Fibroblast of skin of left biceps (primary cell): ENCODE data around the gene CUX1.
"Not testable (repeated sequence)": the region's sequence is repeated elsewhere in the genome, so short reads cannot be mapped to it uniquely, and the experiment has no call there.

Experiments
- DNase-seq, 2 experiments: peaks; one replicate each; pipeline ENCODE4 v3.0.0-alpha.2; 2013; ENCODE audit warnings: low read depth in 2 of 2

The CUX1 gene

DNA sequence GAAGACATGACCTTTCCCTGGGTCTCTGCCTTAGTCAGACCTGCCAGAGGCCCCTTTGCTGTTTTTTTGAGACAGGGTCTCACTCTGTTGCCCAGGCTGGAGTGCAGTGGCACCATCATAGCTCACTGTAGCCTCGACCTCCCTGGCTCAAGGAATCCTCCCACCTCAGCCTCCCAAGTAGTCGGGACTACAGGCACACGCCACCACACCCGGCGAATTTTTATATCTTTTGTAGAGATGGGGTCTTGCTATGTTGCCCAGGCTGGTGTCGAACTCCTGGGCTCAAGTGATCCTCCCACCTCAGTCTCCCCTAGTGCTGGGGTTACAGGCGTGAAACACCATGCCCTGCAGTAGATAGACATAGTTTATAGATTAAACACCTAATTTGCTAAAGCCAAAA is 366.4 kb downstream of the CUX1 start:
- not testable (repeated sequence) for DNase-seq

DNA sequence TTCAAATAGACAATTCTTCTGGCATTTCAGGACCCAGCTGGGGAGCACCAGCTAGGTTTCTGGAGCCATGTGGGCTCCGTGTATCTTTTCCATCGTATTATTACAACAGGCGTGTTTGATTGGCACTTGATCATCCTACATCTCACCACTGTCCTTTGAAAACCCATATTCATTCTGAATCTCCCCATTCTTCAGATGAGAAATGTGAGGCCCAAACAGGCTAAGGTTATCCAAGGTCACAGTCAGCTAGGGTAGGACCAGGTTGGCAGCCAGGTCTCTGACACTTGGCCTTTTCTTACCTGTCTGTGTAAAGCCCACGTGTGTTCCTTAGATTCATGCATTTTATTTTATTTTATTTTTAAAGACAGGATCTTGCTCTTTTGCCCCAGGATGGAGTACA is 366.9 kb downstream of the CUX1 start:
- no peak for DNase-seq

DNA sequence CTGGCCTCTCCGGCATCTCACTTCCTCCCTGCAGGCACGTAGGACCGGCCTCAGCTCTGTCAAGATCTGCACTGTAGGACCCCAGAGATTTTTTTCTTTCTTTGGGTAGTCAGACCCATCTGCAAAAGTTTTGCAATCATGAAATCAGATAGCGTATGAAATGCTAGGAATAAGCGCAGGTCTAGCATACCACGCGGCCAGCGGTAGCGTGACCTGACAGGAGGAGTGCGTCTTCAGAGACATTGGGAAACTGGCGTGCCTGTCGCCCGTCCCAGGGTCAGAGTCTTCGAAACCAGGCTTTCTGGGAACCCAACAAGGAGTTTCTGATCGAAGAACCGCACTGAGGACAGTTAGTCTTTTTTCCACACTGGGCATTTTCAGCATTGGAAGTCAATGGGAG is 368.4 kb downstream of the CUX1 start:
- no peak for DNase-seq

DNA sequence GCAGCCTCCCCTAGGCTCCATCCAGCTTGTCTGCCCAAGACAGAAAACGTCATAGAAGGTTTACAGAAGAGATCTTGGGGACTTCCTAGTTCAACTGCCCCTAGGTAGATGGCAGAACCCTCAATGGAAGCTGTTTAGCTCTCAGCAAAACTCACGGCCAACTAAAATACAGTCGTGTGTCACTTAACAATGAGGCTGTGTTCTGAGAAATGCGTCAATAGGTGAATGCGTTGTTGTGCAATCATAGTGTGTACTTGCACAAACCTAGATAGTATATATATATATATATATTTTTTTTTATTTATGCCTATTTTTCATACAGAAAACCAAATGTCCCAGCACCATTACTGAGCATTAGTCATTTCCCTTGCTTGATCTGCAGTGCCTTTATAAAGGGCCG is 368.9 kb downstream of the CUX1 start:
- DNase-seq, result no peak

DNA sequence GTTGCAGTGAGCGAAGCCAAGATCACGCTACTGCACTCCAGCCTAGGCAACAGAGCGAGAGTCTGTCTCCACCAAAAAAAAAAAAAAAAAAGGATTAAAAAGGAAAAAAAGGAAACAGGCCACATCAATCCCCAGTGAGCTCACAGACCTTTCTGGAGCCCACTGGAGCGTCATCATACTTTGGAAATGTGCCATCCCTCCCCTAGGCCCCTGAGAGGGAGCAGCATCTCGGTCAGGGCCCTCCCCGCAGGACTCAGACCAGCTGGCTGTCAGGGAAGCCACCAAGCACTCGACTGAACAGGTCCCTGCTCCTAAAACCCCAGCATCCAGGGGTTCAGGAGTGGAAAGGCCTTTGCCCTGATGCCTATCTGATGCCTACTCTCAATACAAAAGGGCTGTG is 371.3 kb downstream of the CUX1 start:
- no peak for DNase-seq

DNA sequence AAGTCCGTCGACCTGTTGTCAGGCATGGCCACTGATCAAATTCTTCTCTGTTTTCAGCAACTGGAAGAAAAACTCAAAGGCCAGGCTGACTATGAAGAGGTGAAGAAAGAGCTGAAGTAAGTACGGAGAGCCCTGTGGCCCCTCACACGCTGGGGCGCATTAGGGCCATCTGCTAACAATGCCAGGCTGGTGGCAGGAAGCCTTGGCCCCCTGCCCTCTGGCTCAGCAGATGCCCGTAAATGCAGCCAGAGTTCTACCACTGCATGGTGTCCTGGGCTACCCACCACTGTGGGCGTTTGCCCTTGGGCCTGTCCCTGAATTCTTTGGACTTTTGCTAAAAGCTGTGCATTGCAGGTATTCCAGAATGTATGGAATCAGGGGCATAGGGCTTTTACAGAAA is 372.3 kb downstream of the CUX1 start:
- no peak for DNase-seq

DNA sequence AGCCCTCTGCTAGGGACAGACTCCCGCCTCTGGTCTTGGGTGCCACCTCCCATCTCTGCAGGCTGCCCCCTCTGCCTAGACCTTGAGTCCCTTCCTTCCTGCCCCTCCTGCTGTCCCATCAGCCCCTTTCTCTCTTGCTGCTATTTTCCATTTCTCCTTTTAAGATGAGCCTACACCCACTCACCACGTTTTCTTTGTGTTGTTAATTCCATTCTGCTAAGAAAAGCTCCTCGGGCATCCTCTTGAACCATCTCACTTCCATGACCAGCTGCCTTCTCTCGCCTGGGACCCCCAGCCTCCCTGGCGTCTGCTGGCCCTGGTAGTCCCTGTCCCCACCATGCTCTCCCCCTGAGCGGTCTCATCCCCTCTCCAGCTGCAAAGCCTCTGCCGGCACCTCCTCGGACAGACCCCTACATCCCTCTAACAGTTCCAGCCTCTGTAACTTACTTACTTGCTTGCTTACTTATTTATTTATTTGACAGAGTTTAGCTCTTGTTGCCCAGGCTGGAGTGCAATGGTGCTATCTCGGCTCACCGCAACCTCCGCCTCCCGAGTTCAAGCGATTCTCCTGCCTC is 373.4 kb downstream of the CUX1 start:
- no peak for DNase-seq

DNA sequence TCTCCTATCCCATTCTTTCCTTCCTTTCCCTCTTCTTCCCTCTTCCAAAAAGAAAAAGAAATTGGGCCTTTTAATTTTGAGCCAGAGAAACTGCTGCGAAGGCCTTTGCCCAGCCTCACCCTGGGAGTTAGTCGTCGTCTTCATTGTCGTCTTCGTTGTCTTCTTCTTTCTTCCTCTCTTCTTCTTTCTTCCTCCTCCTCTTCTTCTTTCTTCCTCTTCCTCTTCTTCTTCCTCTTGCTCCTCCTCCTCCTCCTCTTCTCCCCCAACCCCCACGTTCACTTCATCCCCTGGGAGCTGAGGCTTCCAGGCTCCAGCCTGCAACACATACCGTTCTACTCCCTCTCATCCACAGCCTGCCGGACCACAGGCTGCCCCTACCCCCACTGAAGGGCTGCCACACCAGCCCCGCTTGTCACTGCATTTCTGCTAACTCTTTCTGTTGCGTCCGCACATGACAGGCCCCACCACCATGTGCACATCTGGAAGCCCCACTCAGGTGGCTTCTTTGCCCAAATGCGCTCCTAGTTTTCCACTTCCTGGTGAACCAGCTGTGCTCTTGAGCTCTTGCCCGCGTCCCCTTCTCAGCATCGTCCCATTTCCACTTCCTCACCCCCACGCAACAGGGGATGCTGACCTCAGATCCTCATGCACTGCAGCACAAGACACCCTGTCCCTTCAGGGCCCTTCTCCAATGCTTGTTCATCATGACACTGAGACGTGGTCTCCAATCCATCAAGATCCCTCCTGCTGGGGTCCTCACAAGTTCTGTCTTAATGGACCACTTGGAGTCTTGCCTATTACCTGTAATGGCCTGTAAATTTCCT is 374.3 kb downstream of the CUX1 start:
- DNase-seq, result no peak

DNA sequence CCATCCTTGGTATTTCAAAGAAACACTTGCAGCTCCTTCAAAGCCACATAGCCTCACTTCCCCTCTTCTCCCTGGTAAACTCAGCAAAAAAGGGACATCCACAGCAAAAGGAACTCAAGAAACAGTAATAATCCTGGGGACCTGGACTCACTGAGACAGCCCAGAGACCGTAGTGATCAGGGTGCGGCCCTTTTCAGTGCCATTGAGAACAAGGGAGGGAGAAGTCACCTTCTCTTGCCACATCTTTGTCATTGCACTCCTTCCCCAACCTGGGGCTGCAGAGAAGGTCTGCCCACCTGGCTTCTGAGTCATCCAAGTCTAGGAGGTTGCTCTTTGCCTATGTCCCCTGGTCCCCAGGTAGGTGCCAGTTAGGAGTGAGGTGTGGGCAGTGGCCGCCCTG is 375.4 kb downstream of the CUX1 start:
- DNase-seq, result no peak

DNA sequence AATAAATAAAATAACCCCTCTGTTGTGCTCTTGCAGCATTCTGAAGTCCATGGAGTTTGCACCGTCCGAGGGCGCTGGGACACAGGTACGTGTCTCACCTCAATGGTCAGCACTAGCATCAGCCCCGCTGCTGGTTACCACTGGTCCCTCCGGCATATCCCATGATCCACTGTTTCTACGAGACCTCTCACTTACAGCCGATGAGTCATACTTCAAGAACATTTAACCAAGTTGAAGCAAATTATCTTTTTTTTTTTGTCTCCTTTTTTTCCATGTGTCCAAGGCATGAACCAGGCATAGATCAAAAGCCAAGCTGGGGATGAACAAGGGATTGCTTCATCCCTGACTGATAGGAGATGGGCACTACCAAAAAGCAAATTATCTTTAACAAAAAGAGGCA is 376.4 kb downstream of the CUX1 start:
- no peak for DNase-seq

DNA sequence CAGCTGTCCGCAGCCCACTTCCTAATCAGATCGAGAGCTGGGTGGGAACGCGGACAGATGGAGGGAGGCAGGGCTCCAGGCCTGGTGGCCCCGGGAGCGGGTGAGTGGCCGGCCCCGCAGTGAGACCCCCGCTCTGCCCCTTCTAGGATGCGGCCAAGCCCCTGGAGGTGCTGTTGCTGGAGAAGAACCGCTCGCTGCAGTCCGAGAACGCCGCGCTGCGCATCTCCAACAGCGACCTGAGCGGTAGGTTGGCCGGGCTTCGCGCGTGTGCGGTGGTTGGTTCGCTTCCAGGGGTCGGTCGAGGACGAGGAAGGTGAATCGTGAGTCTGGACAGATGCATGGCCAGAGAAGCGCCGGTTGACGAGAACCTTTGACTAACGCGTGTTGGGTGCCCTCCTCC is 377.9 kb downstream of the CUX1 start:
- no peak for DNase-seq

DNA sequence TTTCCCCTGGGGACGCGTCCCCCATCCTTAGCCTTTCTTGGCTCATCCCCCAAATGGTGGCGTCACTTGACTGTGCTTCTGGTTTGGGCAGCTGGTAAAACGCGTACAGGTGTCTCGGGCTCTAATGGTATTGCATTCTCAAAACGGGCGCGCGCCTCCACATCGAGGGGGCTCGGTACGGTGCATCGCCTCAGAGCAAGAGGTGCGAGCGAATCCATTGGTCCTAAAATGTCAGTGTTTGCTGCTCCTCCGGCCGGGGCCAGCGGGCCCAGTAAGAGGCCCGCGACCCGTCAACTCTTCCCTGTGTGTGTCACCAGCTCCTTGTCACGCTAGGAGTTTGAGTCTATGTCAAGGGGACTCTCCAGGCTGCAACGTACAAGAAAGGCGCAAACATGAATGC is 378.6 kb downstream of the CUX1 start:
- DNase-seq, result no peak

DNA sequence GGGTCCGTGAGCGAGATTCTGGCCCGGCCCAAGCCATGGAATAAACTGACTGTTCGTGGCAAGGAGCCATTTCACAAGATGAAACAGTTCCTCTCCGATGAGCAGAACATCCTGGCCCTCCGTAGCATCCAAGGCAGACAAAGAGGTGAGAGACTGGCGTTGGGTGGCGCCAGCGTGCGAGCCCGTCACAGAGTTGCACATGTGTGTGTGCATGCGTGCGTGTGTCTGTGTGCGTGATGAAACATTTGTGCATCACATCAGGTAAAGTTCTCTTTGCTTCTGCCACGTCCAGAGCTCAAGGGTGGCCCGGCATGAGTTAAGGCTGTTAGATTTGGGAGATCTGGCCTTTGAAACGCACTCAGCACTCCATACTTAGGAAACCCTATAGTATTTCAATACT is 379.7 kb downstream of the CUX1 start:
- no peak for DNase-seq

DNA sequence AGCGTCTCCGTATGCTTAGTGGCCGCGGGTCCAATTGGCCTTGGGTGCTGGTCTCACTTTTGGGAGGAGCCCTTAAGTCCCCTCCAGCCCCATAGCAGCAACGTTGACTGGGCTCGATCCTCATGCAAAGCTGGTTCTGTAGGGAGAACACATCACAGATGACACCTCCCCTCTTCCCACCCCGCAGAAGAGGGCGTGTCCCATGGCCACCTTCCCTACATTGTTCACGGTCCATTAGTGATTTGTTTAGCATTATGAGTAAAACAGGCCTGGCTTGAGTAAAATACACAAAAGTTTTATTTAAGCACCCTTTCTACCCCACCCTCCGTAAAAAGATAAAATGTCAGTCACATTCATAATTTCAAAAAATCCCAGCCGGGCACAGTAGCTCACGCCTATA is 380.2 kb downstream of the CUX1 start:
- DNase-seq, result no peak

DNA sequence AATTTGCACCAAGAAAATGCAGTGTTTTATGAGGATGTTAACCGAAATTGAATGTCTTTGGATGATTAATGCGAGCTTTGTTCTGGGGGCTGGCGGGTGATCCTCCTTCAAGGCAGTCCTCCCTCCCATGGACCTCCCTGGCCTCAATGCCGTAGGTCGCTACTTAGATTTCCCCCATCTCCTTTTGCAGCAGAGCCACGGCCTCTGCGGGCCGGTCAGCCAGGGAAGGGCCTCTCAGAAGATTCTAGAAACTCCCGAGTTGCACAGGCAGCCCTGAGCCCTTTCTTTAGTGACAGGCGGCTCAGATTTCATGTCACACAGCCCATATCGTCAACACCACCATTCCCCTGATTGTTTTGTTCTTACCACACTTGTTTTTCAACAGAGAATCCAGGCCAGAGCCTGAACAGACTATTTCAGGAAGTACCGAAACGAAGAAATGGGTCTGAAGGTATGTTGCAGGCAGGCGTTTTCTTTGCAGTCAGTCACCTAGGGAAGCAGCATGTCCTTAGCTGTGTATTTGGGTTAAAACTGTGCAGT is 381.1 kb downstream of the CUX1 start:
- DNase-seq, result no peak

DNA sequence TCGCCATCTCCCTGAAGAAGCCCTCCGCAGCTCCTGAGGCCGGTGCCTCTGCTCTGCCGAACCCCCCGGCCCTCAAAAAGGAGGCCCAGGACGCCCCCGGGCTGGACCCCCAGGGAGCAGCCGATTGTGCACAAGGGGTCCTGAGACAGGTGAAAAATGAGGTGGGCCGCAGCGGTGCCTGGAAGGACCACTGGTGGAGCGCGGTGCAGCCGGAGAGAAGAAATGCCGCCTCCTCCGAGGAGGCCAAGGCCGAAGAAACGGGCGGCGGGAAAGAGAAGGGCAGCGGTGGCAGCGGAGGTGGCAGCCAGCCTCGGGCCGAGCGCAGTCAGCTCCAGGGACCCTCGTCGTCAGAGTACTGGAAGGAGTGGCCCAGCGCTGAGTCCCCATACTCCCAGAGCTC is 384.1 kb downstream of the CUX1 start:
- no peak for DNase-seq

DNA sequence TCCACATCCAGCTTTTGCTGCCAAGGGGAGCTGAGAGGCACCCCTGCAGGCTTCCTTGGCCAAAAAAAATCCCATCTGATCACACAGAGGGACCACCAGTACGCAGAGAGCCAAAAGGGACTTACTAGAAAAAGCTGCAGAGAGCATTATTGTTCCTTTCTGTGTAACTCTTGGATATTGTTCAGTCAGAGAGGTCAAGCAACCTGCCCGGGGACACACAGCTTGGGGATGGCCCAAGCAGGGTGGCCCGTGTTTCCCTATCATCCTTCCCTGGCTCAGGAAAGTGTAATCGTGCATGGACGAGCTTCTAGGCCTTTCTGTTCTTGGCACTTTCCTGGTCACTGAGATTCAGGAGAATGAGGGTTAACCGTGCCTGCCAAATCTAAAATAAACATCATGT is 385.1 kb downstream of the CUX1 start:
- no peak for DNase-seq

DNA sequence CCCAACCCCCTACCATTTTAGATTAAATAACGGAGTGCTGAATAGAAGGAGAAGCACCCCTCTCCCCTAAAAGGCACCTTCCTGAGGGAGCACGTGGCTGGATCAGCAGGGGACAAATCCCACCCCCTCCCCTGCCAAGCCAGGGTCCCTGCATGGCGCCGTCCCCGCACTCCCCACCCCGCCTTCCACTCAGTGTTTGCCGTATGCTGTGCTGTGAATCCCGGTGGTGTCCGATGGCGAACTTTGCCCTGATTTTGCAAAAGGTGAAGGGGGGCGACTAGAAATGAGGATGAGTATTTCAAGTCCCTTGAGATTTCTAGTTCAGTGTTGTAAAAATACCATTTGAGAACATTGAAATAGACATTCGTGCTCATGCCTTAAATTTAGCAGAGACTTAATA is 385.8 kb downstream of the CUX1 start:
- no peak for DNase-seq

DNA sequence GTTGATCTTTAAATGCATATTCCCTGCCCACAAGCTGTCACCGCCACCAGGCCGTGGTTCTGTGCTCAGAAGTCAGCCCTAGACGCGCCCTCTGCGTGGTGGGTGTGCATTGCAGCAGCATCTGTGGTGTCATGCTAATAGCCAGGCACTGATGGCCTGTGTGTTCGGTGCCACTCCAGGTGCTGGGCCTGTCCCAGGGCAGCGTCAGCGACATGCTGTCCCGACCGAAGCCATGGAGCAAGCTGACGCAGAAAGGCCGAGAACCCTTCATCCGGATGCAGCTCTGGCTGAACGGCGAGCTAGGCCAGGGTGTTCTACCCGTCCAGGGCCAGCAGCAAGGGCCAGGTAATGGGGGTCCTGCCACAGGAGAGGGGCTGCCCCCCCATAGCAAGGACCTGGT is 386.8 kb downstream of the CUX1 start:
- DNase-seq, result no peak

DNA sequence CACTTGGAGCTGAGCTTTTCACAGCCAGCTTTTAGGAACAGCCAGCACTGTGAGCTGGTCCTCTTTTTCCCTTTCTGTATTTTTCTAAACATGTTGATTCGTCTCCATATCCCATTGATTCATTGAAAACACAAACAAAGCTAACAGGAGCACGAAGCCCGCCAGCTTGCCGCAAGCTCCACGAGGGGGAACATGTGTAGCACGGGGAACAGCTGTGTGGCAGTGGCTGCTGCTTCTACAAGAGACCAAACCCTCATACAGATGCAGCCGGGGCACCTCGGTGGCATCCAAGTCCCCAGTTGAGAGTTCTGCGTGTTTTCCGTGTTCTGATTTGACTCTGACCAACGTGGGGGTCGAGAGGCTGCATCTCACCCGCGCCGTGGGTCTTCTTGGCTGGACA is 388.5 kb downstream of the CUX1 start:
- no peak for DNase-seq

DNA sequence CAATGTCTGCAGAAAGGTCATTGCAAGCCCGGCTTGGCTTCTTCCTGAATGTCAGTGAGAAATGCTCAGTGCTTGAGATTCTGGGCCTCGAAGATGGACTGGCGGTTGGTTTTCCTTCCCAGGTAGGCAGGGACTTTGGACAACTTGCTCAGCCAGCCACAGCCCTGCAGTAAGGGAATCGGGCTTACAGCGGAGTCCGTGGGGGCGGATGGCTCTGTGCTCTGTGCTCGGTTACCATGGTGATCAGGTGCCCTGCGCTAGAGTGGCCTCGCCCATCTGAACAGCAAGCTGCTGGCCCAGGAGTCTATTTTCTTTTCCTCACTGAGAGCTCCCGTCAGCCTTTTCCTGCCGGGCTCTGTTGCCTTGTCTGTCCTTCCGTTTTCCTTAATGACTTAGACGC is 391.4 kb downstream of the CUX1 start:
- DNase-seq, result no peak

DNA sequence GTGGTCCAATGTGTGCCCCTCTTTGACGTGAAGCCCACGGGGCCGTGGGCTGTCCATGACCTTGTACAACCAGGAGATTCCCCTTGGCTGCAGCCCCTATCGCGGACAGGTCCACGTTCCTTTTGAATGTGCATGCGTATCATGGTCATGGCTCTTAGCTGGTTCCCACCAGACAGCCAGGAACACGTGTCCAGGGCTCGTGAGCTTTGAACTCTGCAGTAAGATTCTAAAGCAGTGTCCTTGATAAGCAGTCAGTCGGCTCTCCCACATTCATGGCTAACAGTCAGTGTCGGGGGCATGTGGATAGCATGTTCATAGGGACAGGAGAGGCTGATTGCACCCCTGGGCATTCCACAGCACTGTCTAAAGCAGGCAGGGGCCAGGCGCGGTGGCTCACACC is 393.4 kb downstream of the CUX1 start:
- no peak for DNase-seq
